IPS-15b (cell line): ENCODE measurements around the gene BIRC5.

Experiments
- H3K27me3 ChIP-seq: one replicate; pipeline ENCODE4 v1.6.1; 2013; ENCODE audit warnings: low read length; ENCODE audit not compliant: control insufficient read depth, insufficient read depth
- H3K36me3 ChIP-seq: one replicate; pipeline ENCODE4 v1.6.1; 2013; ENCODE audit warnings: low read length; ENCODE audit not compliant: control insufficient read depth, insufficient read depth
- H3K4me1 ChIP-seq: one replicate; pipeline ENCODE4 v1.6.1; 2013; ENCODE audit warnings: mild to moderate bottlenecking, low read length; ENCODE audit not compliant: control insufficient read depth, insufficient read depth
- H3K4me3 ChIP-seq: one replicate; pipeline ENCODE4 v1.5.1; 2013; ENCODE audit warnings: low read depth, low read length
- H3K9ac ChIP-seq: one replicate; pipeline ENCODE4 v1.6.1; 2013; ENCODE audit warnings: low read depth, mild to moderate bottlenecking, low read length
- H3K9me3 ChIP-seq: one replicate; pipeline ENCODE4 v1.6.1; 2013; ENCODE audit warnings: mild to moderate bottlenecking, low read length; ENCODE audit not compliant: control insufficient read depth, insufficient read depth

Gene BIRC5

GRCh38 chr17:78258323-78259191, 44.5 kb downstream of the BIRC5 start:
- Histone ChIP-seq H3K4me3 (peak overlapping the region; percentile 20), H3K4me1 (peaks cover 4% of the 10 kb centered on the region), H3K9ac (no peak overlapping the region), H3K27me3 (no peaks in the 10 kb centered on the region), H3K9me3 (no peaks in the 10 kb centered on the region), H3K36me3 (no peaks in the 10 kb centered on the region)

GRCh38 chr17:78259192-78259554, 45.1 kb downstream of the BIRC5 start:
- Histone ChIP-seq H3K27me3 (no peaks in the 10 kb centered on the region), H3K4me1 (peaks cover 4% of the 10 kb centered on the region), H3K9ac (no peak overlapping the region), H3K36me3 (no peaks in the 10 kb centered on the region), H3K9me3 (no peaks in the 10 kb centered on the region), H3K4me3 (no peak overlapping the region)

GRCh38 chr17:78263063-78263735, 49.1 kb downstream of the BIRC5 start:
- Histone ChIP-seq H3K4me3 (no peak overlapping the region), H3K9me3 (no peaks in the 10 kb centered on the region), H3K36me3 (no peaks in the 10 kb centered on the region), H3K27me3 (no peaks in the 10 kb centered on the region), H3K4me1 (no peaks in the 10 kb centered on the region), H3K9ac (no peak overlapping the region)

- H3K9me3 ChIP-seq, result no peaks in the 10 kb centered on the region
- peaks cover 3% of the 10 kb centered on the region for H3K27me3 ChIP-seq
- peaks cover 2% of the 10 kb centered on the region for H3K4me1 ChIP-seq
- H3K36me3 ChIP-seq, result no peaks in the 10 kb centered on the region
- H3K4me3 ChIP-seq, result no peak overlapping the region
- no peak overlapping the region for H3K9ac ChIP-seq
Observed at GRCh38 chr17:78263736-78264340, 49.8 kb downstream of the BIRC5 start.

- H3K4me3 ChIP-seq, result no peak overlapping the region
- no peaks in the 10 kb centered on the region for H3K36me3 ChIP-seq
- H3K4me1 ChIP-seq, result peaks cover 5% of the 10 kb centered on the region
- no peak overlapping the region for H3K9ac ChIP-seq
- peaks cover 3% of the 10 kb centered on the region for H3K27me3 ChIP-seq
- no peaks in the 10 kb centered on the region for H3K9me3 ChIP-seq
Observed at GRCh38 chr17:78264590-78264989, 50.5 kb downstream of the BIRC5 start.

GRCh38 chr17:78265121-78265520, 51.1 kb downstream of the BIRC5 start:
- Histone ChIP-seq H3K4me3 (no peak overlapping the region), H3K36me3 (no peaks in the 10 kb centered on the region), H3K27me3 (peaks cover 3% of the 10 kb centered on the region), H3K4me1 (peaks cover 10% of the 10 kb centered on the region), H3K9me3 (no peaks in the 10 kb centered on the region), H3K9ac (no peak overlapping the region)

- no peaks in the 10 kb centered on the region for H3K9me3 ChIP-seq
- H3K36me3 ChIP-seq, result no peaks in the 10 kb centered on the region
- peaks cover 3% of the 10 kb centered on the region for H3K27me3 ChIP-seq
- no peak overlapping the region for H3K4me3 ChIP-seq
- no peak overlapping the region for H3K9ac ChIP-seq
- H3K4me1 ChIP-seq, result peaks cover 15% of the 10 kb centered on the region
Observed at GRCh38 chr17:78266231-78266631, 52.2 kb downstream of the BIRC5 start.

GRCh38 chr17:78266771-78267170, 52.7 kb downstream of the BIRC5 start:
- Histone ChIP-seq H3K9me3 (no peaks in the 10 kb centered on the region), H3K27me3 (peaks cover 3% of the 10 kb centered on the region), H3K36me3 (no peaks in the 10 kb centered on the region), H3K9ac (no peak overlapping the region), H3K4me1 (peaks cover 15% of the 10 kb centered on the region), H3K4me3 (no peak overlapping the region)

GRCh38 chr17:78267253-78268073, 53.4 kb downstream of the BIRC5 start:
- H3K4me1 ChIP-seq, result peaks cover 17% of the 10 kb centered on the region
- no peaks in the 10 kb centered on the region for H3K36me3 ChIP-seq
- peaks cover 3% of the 10 kb centered on the region for H3K27me3 ChIP-seq
- H3K9ac ChIP-seq, result no peak overlapping the region
- no peak overlapping the region for H3K4me3 ChIP-seq
- no peaks in the 10 kb centered on the region for H3K9me3 ChIP-seq

GRCh38 chr17:78268191-78268874, 54.3 kb downstream of the BIRC5 start:
- peak overlapping the region; percentile 37 for H3K9ac ChIP-seq

More at GRCh38 chr17:78268191-78268874, 54.3 kb downstream of the BIRC5 start:
- Histone ChIP-seq H3K27me3 (peaks cover 3% of the 10 kb centered on the region), H3K4me3 (peak overlapping the region; percentile 35), H3K9me3 (no peaks in the 10 kb centered on the region), H3K36me3 (no peaks in the 10 kb centered on the region), H3K4me1 (peaks cover 17% of the 10 kb centered on the region)
